HG03558 (cell line): ENCODE measurements around the gene HES6.

ENCODE experiments used
- ATAC-seq: cut with Tn5 transposase; IDR thresholded peaks from one replicate; pipeline ENCODE4 v1.9.1; 2021; ENCODE audit warnings: moderate number of reproducible peaks; ENCODE audit not compliant: unreplicated experiment; ENCODE audit errors: extremely low read depth

The HES6 gene

GRCh38 chr2:238239863-238240756, at the start of gene HES6:
Gene HES6 (minus strand): TSS chr2:238240038. CDS start chr2:238239905, 133 bp downstream.
- ATAC-seq: peak; percentile 71

- ATAC-seq: no peak
These were observed 49.7 kb upstream of the HES6 start for GRCh38 chr2:238289574-238289973.

- ATAC-seq: peak; percentile 81
These were observed 49.1 kb upstream of the HES6 start for GRCh38 chr2:238288650-238289573.

GRCh38 chr2:238287737-238288649, 48.2 kb upstream of the HES6 start, which contains the start of gene PER2:
Gene PER2 (minus strand): TSS chr2:238288610. CDS start chr2:238277936, 10,674 bp downstream.
- ATAC-seq: peak; percentile 9

GRCh38 chr2:238286987-238287736, 47.3 kb upstream of the HES6 start:
- ATAC-seq: no peak

- ATAC-seq: no peak
These were observed 46.7 kb upstream of the HES6 start for GRCh38 chr2:238286551-238286950.

GRCh38 chr2:238286095-238286494, 46.3 kb upstream of the HES6 start:
- ATAC-seq: no peak

GRCh38 chr2:238285653-238286082, 45.8 kb upstream of the HES6 start:
- ATAC-seq: no peak

GRCh38 chr2:238284802-238285515, 45.1 kb upstream of the HES6 start:
- ATAC-seq: no peak

- ATAC-seq: no peak
These were observed 43.3 kb upstream of the HES6 start for GRCh38 chr2:238282861-238283738.

- ATAC-seq: no peak
These were observed 42.1 kb upstream of the HES6 start for GRCh38 chr2:238281826-238282480.

- no peak for ATAC-seq
These were observed 40.4 kb upstream of the HES6 start for GRCh38 chr2:238280083-238280825.

- ATAC-seq: no peak
These were observed 39.5 kb upstream of the HES6 start for GRCh38 chr2:238279324-238279682.

GRCh38 chr2:238278626-238279323, 38.9 kb upstream of the HES6 start:
- no peak for ATAC-seq

GRCh38 chr2:238277695-238278094, 37.9 kb upstream of the HES6 start:
- no peak for ATAC-seq
